AG09309 (cell line): ENCODE measurements around the gene TPK1.

Experiments used
- DNase-seq: peaks from one replicate; pipeline ENCODE4 v3.0.0-alpha.2; 2010; ENCODE audit warnings: low read depth
- H3K4me3 ChIP-seq: 2 replicates; pipeline ENCODE4 v1.5.1; 2011; ENCODE audit warnings: mild to moderate bottlenecking, low read depth, low read length, moderate library complexity; ENCODE audit not compliant: control insufficient read depth
- CTCF ChIP-seq: IDR thresholded peaks from 2 replicates; pipeline ENCODE4 v1.5.1; 2011; ENCODE audit warnings: mild to moderate bottlenecking, low read depth, low read length, inconsistent platforms; ENCODE audit not compliant: insufficient read depth, control insufficient read depth; ENCODE audit errors: missing control alignments

The TPK1 gene

GRCh38 chr7:144523621-144524020 is 312.2 kb downstream of the TPK1 start:
- no peak for DNase-seq
- no peak overlapping the region for H3K4me3 ChIP-seq
- TF ChIP-seq CTCF = no peak

GRCh38 chr7:144519925-144520324 is 315.9 kb downstream of the TPK1 start:
- no peak for TF ChIP-seq CTCF
- no peak overlapping the region for H3K4me3 ChIP-seq
- no peak for DNase-seq

- TF ChIP-seq CTCF = no peak
- no peak for DNase-seq
- H3K4me3 ChIP-seq = no peak overlapping the region
Measured at GRCh38 chr7:144518360-144518759, 317.5 kb downstream of the TPK1 start.

GRCh38 chr7:144517749-144518148 is 318.1 kb downstream of the TPK1 start:
- DNase-seq = no peak
- no peak overlapping the region for H3K4me3 ChIP-seq
- no peak for TF ChIP-seq CTCF

- DNase-seq = no peak
- no peak overlapping the region for H3K4me3 ChIP-seq
- TF ChIP-seq CTCF = no peak
Measured at GRCh38 chr7:144516729-144517525, 318.9 kb downstream of the TPK1 start.

- no peak for TF ChIP-seq CTCF
Measured at GRCh38 chr7:144513334-144513733, 322.5 kb downstream of the TPK1 start.

More at GRCh38 chr7:144513334-144513733, 322.5 kb downstream of the TPK1 start:
- no peak for DNase-seq
- H3K4me3 ChIP-seq = no peak overlapping the region
